Measurements from ENCODE around the gene PRKCA.

PRKCA gene

GRCh38 chr17:66637491-66637890 lies 335.1 kb downstream of the PRKCA start:
- in situ Hi-C loops (cut with MboI; ENCODE audit: low sequenced_read_pairs): no loop called here

- in situ Hi-C loops (cut with MboI; ENCODE audit: low sequenced_read_pairs): no loop called here
These were observed 336.5 kb downstream of the PRKCA start for GRCh38 chr17:66638707-66639479.

GRCh38 chr17:66643815-66644710 lies 341.6 kb downstream of the PRKCA start:
- in situ Hi-C loops (cut with MboI; ENCODE audit: low sequenced_read_pairs): no loop called here

- in situ Hi-C loops (cut with MboI; ENCODE audit: low sequenced_read_pairs): no loop called here
These were observed 342.8 kb downstream of the PRKCA start for GRCh38 chr17:66645259-66645658.

GRCh38 chr17:66647391-66647983 lies 345.1 kb downstream of the PRKCA start:
- in situ Hi-C loops (cut with MboI; ENCODE audit: low sequenced_read_pairs): no loop called here

GRCh38 chr17:66649818-66650543 lies 347.6 kb downstream of the PRKCA start:
- in situ Hi-C loops (cut with MboI; ENCODE audit: low sequenced_read_pairs): no loop called here

- in situ Hi-C loops (cut with MboI; ENCODE audit: low sequenced_read_pairs): no loop called here
These were observed 348.1 kb downstream of the PRKCA start for GRCh38 chr17:66650544-66650877.

GRCh38 chr17:66652840-66653507 lies 350.6 kb downstream of the PRKCA start:
- in situ Hi-C loops (cut with MboI; ENCODE audit: low sequenced_read_pairs): no loop called here

GRCh38 chr17:66654106-66654740 lies 351.8 kb downstream of the PRKCA start:
- in situ Hi-C loops (cut with MboI; ENCODE audit: low sequenced_read_pairs): no loop called here

- in situ Hi-C loops (cut with MboI; ENCODE audit: low sequenced_read_pairs): no loop called here
These were observed 352.4 kb downstream of the PRKCA start for GRCh38 chr17:66654764-66655163.

GRCh38 chr17:66655461-66655860 lies 353.0 kb downstream of the PRKCA start:
- in situ Hi-C loops (cut with MboI; ENCODE audit: low sequenced_read_pairs): no loop called here

GRCh38 chr17:66655861-66656260 lies 353.4 kb downstream of the PRKCA start:
- in situ Hi-C loops (cut with MboI; ENCODE audit: low sequenced_read_pairs): no loop called here

GRCh38 chr17:66661411-66662256 lies 359.2 kb downstream of the PRKCA start:
- in situ Hi-C loops (cut with MboI; ENCODE audit: low sequenced_read_pairs): no loop called here

GRCh38 chr17:66662496-66662895 lies 360.1 kb downstream of the PRKCA start:
- in situ Hi-C loops (cut with MboI; ENCODE audit: low sequenced_read_pairs): no loop called here

GRCh38 chr17:66663041-66663606 lies 360.7 kb downstream of the PRKCA start:
- in situ Hi-C loops (cut with MboI; ENCODE audit: low sequenced_read_pairs): no loop called here

GRCh38 chr17:66664336-66664735 lies 361.9 kb downstream of the PRKCA start:
- in situ Hi-C loops (cut with MboI; ENCODE audit: low sequenced_read_pairs): no loop called here

GRCh38 chr17:66665194-66665593 lies 362.8 kb downstream of the PRKCA start:
- in situ Hi-C loops (cut with MboI; ENCODE audit: low sequenced_read_pairs): no loop called here

- in situ Hi-C loops (cut with MboI; ENCODE audit: low sequenced_read_pairs): no loop called here
These were observed 364.7 kb downstream of the PRKCA start for GRCh38 chr17:66667090-66667489.

Measured in hTERT RPE-1 (cell line).